Measurements from ENCODE around the gene KIF17. TPM values are rescaled to one million over a fixed set of nuclear protein-coding genes. Genes with fewer than 3 reads are reported as not detected.

KIF17 gene
- polyA plus RNA-seq, 1 donor from 2014 or later, result 10.0 TPM

GRCh38 chr1:20633190-20634064 lies 84.4 kb downstream of the KIF17 start, which contains the start of gene PINK1:
TSS of gene PINK1 (plus strand) at chr1:20633458. CDS start at chr1:20633549, 91 bp downstream.
- peak; percentile 99 for TF ChIP-seq CTCF (IDR thresholded peaks at IDR 0.05; ENCODE audit: poor library complexity, severe bottlenecking)
- TF ChIP-seq EP300 (conservative IDR thresholded peaks at IDR 0.05; ENCODE audit: poor library complexity, severe bottlenecking), result peak; percentile 61
- TF ChIP-seq SMC3 (conservative IDR thresholded peaks at IDR 0.05; ENCODE audit: poor library complexity), result peak; percentile 92
- no peak for TF ChIP-seq TAF1 (IDR thresholded peaks at IDR 0.05; ENCODE audit: low read depth)
- no peak for TF ChIP-seq EZH2 (IDR thresholded peaks at IDR 0.05; ENCODE audit: borderline replicate concordance, insufficient read depth, low read length, poor library complexity, severe bottlenecking)
- peak; percentile 84 for TF ChIP-seq MXI1 (conservative IDR thresholded peaks at IDR 0.05; ENCODE audit: poor library complexity, severe bottlenecking)
- TF ChIP-seq, protein P1, sequence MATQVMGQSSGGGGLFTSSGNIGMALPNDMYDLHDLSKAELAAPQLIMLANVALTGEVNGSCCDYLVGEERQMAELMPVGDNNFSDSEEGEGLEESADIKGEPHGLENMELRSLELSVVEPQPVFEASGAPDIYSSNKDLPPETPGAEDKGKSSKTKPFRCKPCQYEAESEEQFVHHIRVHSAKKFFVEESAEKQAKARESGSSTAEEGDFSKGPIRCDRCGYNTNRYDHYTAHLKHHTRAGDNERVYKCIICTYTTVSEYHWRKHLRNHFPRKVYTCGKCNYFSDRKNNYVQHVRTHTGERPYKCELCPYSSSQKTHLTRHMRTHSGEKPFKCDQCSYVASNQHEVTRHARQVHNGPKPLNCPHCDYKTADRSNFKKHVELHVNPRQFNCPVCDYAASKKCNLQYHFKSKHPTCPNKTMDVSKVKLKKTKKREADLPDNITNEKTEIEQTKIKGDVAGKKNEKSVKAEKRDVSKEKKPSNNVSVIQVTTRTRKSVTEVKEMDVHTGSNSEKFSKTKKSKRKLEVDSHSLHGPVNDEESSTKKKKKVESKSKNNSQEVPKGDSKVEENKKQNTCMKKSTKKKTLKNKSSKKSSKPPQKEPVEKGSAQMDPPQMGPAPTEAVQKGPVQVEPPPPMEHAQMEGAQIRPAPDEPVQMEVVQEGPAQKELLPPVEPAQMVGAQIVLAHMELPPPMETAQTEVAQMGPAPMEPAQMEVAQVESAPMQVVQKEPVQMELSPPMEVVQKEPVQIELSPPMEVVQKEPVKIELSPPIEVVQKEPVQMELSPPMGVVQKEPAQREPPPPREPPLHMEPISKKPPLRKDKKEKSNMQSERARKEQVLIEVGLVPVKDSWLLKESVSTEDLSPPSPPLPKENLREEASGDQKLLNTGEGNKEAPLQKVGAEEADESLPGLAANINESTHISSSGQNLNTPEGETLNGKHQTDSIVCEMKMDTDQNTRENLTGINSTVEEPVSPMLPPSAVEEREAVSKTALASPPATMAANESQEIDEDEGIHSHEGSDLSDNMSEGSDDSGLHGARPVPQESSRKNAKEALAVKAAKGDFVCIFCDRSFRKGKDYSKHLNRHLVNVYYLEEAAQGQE (IDR thresholded peaks at IDR 0.05; ENCODE audit: borderline replicate concordance), result peak; percentile 39
- TF ChIP-seq RAD21 (conservative IDR thresholded peaks at IDR 0.05), result peak; percentile 82
- peak; percentile 79 for TF ChIP-seq POLR2AphosphoS5 (IDR thresholded peaks at IDR 0.05)
- H3K9me2 ChIP-seq (ENCODE audit: insufficient read depth, low read length), result no peaks in the 10 kb centered on the region
- H3K9me3 ChIP-seq (ENCODE audit: low read length), result no peaks in the 10 kb centered on the region
- no peaks in the 10 kb centered on the region for H3K79me2 ChIP-seq (replicated peaks; ENCODE audit: insufficient read depth, low read length)
- peak within 1 kb of the TSS; percentile 69 for H2AFZ ChIP-seq (ENCODE audit: low read depth, low read length)
- peak within 1 kb of the TSS; percentile 83 for H3K27ac ChIP-seq (ENCODE audit: low read length)
- H3K36me3 ChIP-seq (ENCODE audit: insufficient read depth, low read length), result no peaks in the 10 kb centered on the region
- H3F3A ChIP-seq (ENCODE audit: insufficient read depth, low read length, poor library complexity, severe bottlenecking), result no peaks in the 10 kb centered on the region
- peak within 1 kb of the TSS; percentile 67 for H3K4me3 ChIP-seq (ENCODE audit: low read length)
- peak within 1 kb of the TSS; percentile 94 for H3K4me2 ChIP-seq (ENCODE audit: low read length)
- peak within 1 kb of the TSS; percentile 93 for H3K9ac ChIP-seq (ENCODE audit: low read length)
- H4K20me1 ChIP-seq (ENCODE audit: insufficient read depth), result no peaks in the 10 kb centered on the region
- no peaks in the 10 kb centered on the region for H3K27me3 ChIP-seq (ENCODE audit: insufficient read depth, low read depth, low read length)

GRCh38 chr1:20632386-20632785 lies 85.4 kb downstream of the KIF17 start:
- H3K4me2 ChIP-seq (ENCODE audit: low read length), result no peak overlapping the region
- no peaks in the 10 kb centered on the region for H3K79me2 ChIP-seq (replicated peaks; ENCODE audit: insufficient read depth, low read length)
- H3F3A ChIP-seq (ENCODE audit: insufficient read depth, low read length, poor library complexity, severe bottlenecking), result no peaks in the 10 kb centered on the region
- H4K20me1 ChIP-seq (ENCODE audit: insufficient read depth), result no peaks in the 10 kb centered on the region
- no peak overlapping the region for H3K4me3 ChIP-seq (ENCODE audit: low read length)
- no peaks in the 10 kb centered on the region for H3K9me2 ChIP-seq (ENCODE audit: insufficient read depth, low read length)
- no peak overlapping the region for H3K27ac ChIP-seq (ENCODE audit: low read length)
- no peak overlapping the region for H3K9ac ChIP-seq (ENCODE audit: low read length)
- no peaks in the 10 kb centered on the region for H3K36me3 ChIP-seq (ENCODE audit: insufficient read depth, low read length)
- no peaks in the 10 kb centered on the region for H3K27me3 ChIP-seq (ENCODE audit: insufficient read depth, low read depth, low read length)
- TF ChIP-seq EP300 (conservative IDR thresholded peaks at IDR 0.05; ENCODE audit: poor library complexity, severe bottlenecking) (no peak), POLR2AphosphoS5 (IDR thresholded peaks at IDR 0.05) (no peak), EZH2 (IDR thresholded peaks at IDR 0.05; ENCODE audit: borderline replicate concordance, insufficient read depth, low read length, poor library complexity, severe bottlenecking) (no peak), CTCF (IDR thresholded peaks at IDR 0.05; ENCODE audit: poor library complexity, severe bottlenecking) (no peak), RAD21 (conservative IDR thresholded peaks at IDR 0.05) (no peak), SMC3 (conservative IDR thresholded peaks at IDR 0.05; ENCODE audit: poor library complexity) (no peak), MXI1 (conservative IDR thresholded peaks at IDR 0.05; ENCODE audit: poor library complexity, severe bottlenecking) (no peak), TAF1 (IDR thresholded peaks at IDR 0.05; ENCODE audit: low read depth) (no peak)
- TF ChIP-seq, protein P1 (IDR thresholded peaks at IDR 0.05; ENCODE audit: borderline replicate concordance), result no peak
- H2AFZ ChIP-seq (ENCODE audit: low read depth, low read length), result no peak overlapping the region
- no peaks in the 10 kb centered on the region for H3K9me3 ChIP-seq (ENCODE audit: low read length)

Measured in neural cell (in vitro differentiated cells).